GM13976 (cell line): ENCODE measurements around the gene CAMKMT.

Experiments used
- DNase-seq: peaks from one replicate; pipeline ENCODE4 v3.0.0; 2012; ENCODE audit warnings: low spot score
- in situ Hi-C: fragments of 300-500 bp; cut with MboI; formaldehyde crosslinking; loops from one replicate; pipeline ENCODE4 v1.12.0; 2022; ENCODE audit warnings: low sequenced_read_pairs, mixed read lengths, inconsistent platforms; ENCODE audit not compliant: unreplicated experiment
- TF ChIP-seq, protein P1 (sequence below): IDR thresholded peaks from 2 replicates; pipeline ENCODE4 v1.5.1; 2012; ENCODE audit warnings: borderline replicate concordance, mild to moderate bottlenecking; ENCODE audit not compliant: insufficient read depth; ENCODE audit errors: extremely low read depth, missing control alignments, control extremely low read depth

Gene CAMKMT

DNA sequence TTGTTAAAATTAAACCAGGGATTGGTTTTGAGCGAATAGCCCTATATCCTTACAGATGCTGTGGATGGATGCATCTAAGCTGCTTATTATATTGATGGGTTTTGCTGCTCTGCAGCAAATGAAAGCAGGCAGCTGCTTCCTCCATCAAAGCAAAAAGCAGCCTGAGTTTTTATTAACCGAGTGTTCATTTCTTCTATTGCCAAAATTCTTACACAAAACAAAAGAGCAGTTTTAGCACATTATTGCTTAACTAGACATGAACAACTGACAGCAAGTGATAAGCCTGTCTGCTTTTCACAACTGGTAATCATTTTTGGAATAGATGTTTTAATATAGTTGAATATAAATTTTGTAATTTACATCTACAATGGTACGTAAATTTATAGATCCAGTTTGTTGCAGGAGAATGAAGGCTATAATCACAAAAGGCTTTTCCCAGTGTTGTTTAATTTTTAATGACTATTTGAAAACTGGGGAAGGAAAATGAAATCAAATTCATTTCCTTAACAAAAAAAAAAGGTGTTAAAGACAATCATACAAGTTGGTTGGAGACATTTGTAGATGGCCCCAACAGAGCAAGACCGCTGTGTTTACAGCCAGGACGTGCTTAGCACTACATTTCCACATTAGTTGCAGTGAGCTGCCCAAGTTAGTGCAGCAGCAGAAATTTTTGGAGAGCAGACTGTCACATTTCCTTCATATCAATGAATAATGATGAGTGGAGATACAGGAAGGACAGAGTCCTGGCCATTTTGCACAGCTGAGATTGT, 326.1 kb downstream of the CAMKMT start:
- no peak for DNase-seq
- TF ChIP-seq, protein P1, sequence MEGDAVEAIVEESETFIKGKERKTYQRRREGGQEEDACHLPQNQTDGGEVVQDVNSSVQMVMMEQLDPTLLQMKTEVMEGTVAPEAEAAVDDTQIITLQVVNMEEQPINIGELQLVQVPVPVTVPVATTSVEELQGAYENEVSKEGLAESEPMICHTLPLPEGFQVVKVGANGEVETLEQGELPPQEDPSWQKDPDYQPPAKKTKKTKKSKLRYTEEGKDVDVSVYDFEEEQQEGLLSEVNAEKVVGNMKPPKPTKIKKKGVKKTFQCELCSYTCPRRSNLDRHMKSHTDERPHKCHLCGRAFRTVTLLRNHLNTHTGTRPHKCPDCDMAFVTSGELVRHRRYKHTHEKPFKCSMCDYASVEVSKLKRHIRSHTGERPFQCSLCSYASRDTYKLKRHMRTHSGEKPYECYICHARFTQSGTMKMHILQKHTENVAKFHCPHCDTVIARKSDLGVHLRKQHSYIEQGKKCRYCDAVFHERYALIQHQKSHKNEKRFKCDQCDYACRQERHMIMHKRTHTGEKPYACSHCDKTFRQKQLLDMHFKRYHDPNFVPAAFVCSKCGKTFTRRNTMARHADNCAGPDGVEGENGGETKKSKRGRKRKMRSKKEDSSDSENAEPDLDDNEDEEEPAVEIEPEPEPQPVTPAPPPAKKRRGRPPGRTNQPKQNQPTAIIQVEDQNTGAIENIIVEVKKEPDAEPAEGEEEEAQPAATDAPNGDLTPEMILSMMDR, result no peak
- in situ Hi-C loops, result no loop called here

DNA sequence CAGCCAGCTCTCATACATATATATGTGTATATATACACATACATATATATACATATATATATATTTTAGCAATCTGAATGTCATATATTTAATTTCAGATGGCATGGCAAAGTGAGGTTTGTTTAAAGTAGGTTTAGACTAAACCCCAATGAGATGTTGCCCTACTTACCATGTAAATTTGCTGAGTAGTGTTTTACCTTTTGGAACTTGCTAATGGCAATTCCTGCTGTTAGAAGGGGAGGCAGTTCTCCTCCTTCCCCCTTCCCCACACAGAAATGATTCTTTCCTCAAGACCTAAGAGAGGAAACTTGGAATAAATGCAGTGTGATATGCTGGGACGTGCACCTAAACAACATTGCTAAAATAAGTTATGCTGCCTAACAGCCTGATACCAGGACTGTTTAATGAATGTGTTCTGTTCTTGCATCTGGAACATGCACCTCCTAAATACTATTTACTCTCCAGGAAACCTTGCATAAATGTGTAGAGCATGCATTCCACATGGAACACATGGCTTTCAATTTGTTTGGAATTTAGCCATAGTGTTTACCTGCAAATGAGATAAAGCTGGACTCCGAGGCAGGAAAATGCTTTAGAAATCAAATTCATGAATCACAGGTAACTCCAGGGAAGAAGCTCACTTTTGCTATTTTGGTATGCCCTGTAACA, 326.8 kb downstream of the CAMKMT start:
- in situ Hi-C loops, result no loop called here
- no peak for DNase-seq
- TF ChIP-seq, protein P1, result no peak

DNA sequence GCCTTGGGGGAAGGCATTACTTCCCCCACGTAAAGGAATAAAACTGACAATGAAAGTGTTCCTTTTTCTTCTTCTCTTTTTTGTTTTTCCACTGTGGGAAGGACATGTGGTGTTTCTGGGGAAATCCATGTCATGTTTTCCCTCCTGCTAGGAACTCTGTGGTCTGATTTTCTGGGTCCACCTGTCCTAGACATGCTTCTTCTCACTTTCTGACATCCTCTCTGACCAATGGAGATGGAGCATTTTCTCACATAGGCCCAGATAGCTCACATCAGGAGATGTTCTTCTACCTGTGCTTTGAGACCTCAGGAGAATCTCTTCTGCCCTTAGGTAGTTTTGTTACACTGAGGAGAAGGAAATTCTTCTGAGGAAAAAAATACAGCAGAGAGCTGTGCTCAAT, 327.8 kb downstream of the CAMKMT start:
- no peak for DNase-seq
- in situ Hi-C loops, result no loop called here
- TF ChIP-seq, protein P1, result no peak

DNA sequence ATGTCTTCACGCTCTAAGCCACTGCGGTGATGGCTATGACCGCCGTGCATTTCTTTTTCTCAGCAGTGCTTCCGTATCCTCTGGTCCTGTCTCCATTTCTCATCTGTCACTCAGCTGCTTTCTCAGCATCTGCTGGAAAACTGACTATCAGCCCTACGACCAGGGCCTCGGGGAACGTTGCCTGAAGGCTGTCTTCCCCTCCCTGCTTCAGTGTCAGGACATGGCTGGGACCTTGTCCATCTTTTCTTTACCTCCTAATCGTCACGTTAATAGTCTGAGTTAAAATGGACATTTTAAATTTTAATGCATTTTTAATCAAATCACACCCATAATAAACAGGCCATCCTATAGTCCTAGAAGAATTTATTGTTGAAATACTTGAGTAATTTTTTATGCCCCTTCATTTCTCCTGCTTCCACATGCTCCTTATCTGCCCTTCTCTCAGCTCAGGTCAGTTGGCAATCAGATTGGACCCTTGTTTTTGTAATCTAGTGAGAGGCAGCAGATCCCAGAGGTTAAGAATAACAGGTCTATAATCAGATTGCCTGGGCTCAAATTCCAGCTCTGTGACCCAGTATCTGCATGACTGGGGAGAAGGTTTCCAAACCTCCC, 329.5 kb downstream of the CAMKMT start:
- in situ Hi-C loops, result no loop called here
- no peak for DNase-seq
- TF ChIP-seq, protein P1, result no peak

DNA sequence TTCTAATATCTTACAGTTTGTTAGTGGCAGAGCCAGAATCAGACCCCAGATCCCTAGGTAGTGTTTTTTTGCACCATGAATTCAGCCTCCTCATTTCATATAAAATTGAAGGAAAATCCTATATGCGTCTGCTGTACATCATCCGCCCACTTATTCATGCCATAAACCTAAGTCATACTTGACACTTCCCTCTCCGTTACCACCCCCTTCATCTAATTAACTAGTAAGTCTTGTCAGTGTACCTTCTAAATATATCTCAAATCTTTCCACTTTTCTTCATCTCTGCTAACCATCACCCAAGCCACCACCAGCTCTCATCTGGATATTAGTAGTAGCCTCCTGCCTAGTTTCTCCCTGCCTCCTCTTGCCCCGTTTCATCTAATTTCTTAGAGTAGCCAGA, 331.1 kb downstream of the CAMKMT start:
- no peak for DNase-seq
- TF ChIP-seq, protein P1, result no peak
- in situ Hi-C loops, result no loop called here

GRCh38 chr2:44700824-44701223, 339.1 kb downstream of the CAMKMT start:
- in situ Hi-C loops, result no loop called here
- TF ChIP-seq, protein P1, result no peak
- DNase-seq, result no peak
